ENCODE results near the gene PDCD10.

Gene PDCD10

DNA sequence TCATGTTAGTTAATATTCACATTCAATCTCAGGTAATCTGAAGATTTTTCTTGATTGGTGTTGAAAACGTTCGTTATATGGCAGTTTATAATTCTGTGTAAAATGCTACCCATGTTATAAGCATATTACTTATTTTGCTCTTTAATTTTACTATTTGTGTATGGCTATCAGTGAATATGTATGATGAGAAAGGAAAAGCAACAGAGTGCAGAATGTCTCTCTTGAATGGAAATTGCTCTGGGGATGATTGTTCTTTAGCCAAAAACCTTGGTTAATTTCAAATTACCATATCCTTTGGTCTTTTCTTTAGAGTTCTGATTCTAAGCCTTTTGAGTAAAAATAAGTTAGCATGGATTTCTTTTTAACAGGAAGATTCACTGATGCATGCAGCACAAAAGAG, 3.3 kb upstream of the PDCD10 start:
- DNase-seq: no peak
- Histone ChIP-seq H3K36me3 (no peaks in the 10 kb centered on the region), H3K4me1 (no peaks in the 10 kb centered on the region), H3K9me3 (no peaks in the 10 kb centered on the region), H3K27me3 (peaks cover 8% of the 10 kb centered on the region), H3K4me3 (ENCODE audit: low read depth, low read length) (no peak overlapping the region)
- TF ChIP-seq CTCF (IDR thresholded peaks at IDR 0.05; ENCODE audit: low read depth, low read length): no peak

- H3K4me1 ChIP-seq: no peaks in the 10 kb centered on the region
These were observed 2.3 kb upstream of the PDCD10 start for GRCh38 chr3:167736997-167737396.

DNA sequence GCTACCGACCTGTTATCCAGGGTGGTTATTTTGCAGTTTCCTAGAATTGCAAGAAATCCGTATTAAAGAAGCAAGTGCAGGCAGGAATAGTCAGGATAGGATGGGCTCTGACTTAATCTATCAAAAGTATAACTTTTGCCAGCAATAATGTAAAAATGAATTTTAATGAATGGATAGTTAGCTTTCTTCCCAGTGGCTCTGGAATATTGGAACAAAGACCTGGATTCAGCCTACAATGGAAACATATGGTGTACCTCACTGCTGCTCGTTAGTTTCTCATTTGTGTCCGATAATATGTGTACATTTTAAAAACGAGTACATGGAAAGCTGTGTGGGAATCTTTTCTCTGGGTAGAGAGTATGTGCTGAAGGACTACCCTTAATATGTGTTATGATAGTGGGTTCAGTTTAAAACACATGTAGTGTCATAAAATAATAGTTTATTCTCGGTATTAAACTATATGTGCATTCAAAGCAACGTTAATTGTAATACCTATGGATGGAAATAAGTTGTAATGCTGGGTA, 1.6 kb upstream of the PDCD10 start:
- no peak for DNase-seq
- peaks cover 8% of the 10 kb centered on the region for H3K27me3 ChIP-seq
- no peak for TF ChIP-seq CTCF (IDR thresholded peaks at IDR 0.05; ENCODE audit: low read depth, low read length)
- H3K9me3 ChIP-seq: no peaks in the 10 kb centered on the region
- H3K4me1 ChIP-seq: no peaks in the 10 kb centered on the region
- no peaks in the 10 kb centered on the region for H3K36me3 ChIP-seq
- H3K4me3 ChIP-seq (ENCODE audit: low read depth, low read length): peak overlapping the region; percentile 83

More at GRCh38 chr3:167736997-167737396, 2.3 kb upstream of the PDCD10 start:
- Histone ChIP-seq H3K36me3 (no peaks in the 10 kb centered on the region), H3K4me3 (ENCODE audit: low read depth, low read length) (no peak overlapping the region), H3K27me3 (peaks cover 8% of the 10 kb centered on the region), H3K9me3 (no peaks in the 10 kb centered on the region)
- DNase-seq: no peak
- no peak for TF ChIP-seq CTCF (IDR thresholded peaks at IDR 0.05; ENCODE audit: low read depth, low read length)

- Histone ChIP-seq H3K4me1 (no peaks in the 10 kb centered on the region), H3K36me3 (no peaks in the 10 kb centered on the region), H3K27me3 (peaks cover 8% of the 10 kb centered on the region), H3K9me3 (no peaks in the 10 kb centered on the region), H3K4me3 (ENCODE audit: low read depth, low read length) (peak within 1 kb of the TSS; percentile 83)
- DNase-seq: peak; percentile 91
- TF ChIP-seq CTCF (IDR thresholded peaks at IDR 0.05; ENCODE audit: low read depth, low read length): no peak
These were observed 794 bp upstream of the PDCD10 start, which contains the start of gene SERPINI1 for GRCh38 chr3:167735233-167736138. Gene SERPINI1, plus strand, starts transcription at chr3:167735721. Its CDS starts 53,408 bp downstream, at chr3:167789129.

- TF ChIP-seq CTCF (IDR thresholded peaks at IDR 0.05; ENCODE audit: low read depth, low read length): no peak
- DNase-seq: no peak
- Histone ChIP-seq H3K36me3 (no peaks in the 10 kb centered on the region), H3K9me3 (no peaks in the 10 kb centered on the region), H3K27me3 (peaks cover 8% of the 10 kb centered on the region), H3K4me3 (ENCODE audit: low read depth, low read length) (peak overlapping the region; percentile 83), H3K4me1 (no peaks in the 10 kb centered on the region)
These were observed 663 bp downstream of the PDCD10 start for GRCh38 chr3:167733961-167734497.
